Activated CD8-positive, alpha-beta T cell treated with anti-CD3 and anti-CD28 coated beads for 36 hours (primary cell): ENCODE results near the gene KIAA1755. TPM values are rescaled to one million over a fixed set of nuclear protein-coding genes. Genes with fewer than 3 reads are reported as not detected.

Source experiments
- ATAC-seq: fragments of 200-7000 bp; cut with Tn5 transposase; one replicate; pipeline ENCODE4 v1.10.0; 2021; ENCODE audit warnings: mild to moderate bottlenecking, moderate library complexity
- CTCF ChIA-PET: fragments of 350-600 bp; sonication (Branson Sonifier 250); formaldehyde crosslinking; loops from one replicate; lab custom pipeline; 2021; ENCODE audit warnings: antibody characterized with exemption; lab: Charles Lee
- POLR2A ChIA-PET: fragments of 350-600 bp; sonication (Branson Sonifier 250); formaldehyde crosslinking; loops from one replicate; lab custom pipeline; 2021; ENCODE audit warnings: antibody characterized with exemption; lab: Charles Lee
- DNase-seq: peaks from one replicate; pipeline ENCODE4 v3.0.0-alpha.2; 2020
- H3K27ac Mint-ChIP-seq: one replicate; pipeline ENCODE4 v1.8.0; 2021; ENCODE audit warnings: mild to moderate bottlenecking, mixed read lengths
- H3K27me3 Mint-ChIP-seq: one replicate; pipeline ENCODE4 v1.8.0; 2021; ENCODE audit warnings: mixed read lengths
- H3K36me3 Mint-ChIP-seq: one replicate; pipeline ENCODE4 v1.8.0; 2021; ENCODE audit warnings: low read depth, mixed read lengths
- H3K4me1 Mint-ChIP-seq: one replicate; pipeline ENCODE4 v1.8.0; 2021; ENCODE audit warnings: low read depth, mixed read lengths
- H3K4me3 Mint-ChIP-seq: one replicate; pipeline ENCODE4 v1.8.0; 2021; ENCODE audit warnings: mild to moderate bottlenecking, moderate library complexity, mixed read lengths
- H3K9me3 Mint-ChIP-seq: one replicate; pipeline ENCODE4 v1.8.0; 2021; ENCODE audit warnings: mixed read lengths
- CTCF ChIP-seq: fragments of 200-600 bp; IDR thresholded peaks from one replicate; pipeline ENCODE4 v1.8.0; 2022; ENCODE audit warnings: antibody characterized with exemption, mild to moderate bottlenecking
- intact Hi-C: fragments of 100-400 bp; cut with micrococcal nuclease; formaldehyde crosslinking; loops from one replicate; pipeline ENCODE4 v1.10.0; 2022
- total RNA-seq, 2 experiments: library from RNA; stranded (reverse); gene quantifications; one replicate each; pipeline ENCODE4 v1.2.3, GENCODE V29; 2021

KIAA1755 gene
- total RNA-seq, 2 experiments from 2014 or later, result not detected

GRCh38 chr20:38226553-38226952 is 34.0 kb downstream of the KIAA1755 start:
- no peak for ATAC-seq
- H3K4me3 Mint-ChIP-seq, result no peak overlapping the region
- DNase-seq, result no peak

GRCh38 chr20:38225900-38226263 is 34.7 kb downstream of the KIAA1755 start:
- Mint-ChIP-seq H3K4me3 (no peak overlapping the region), H3K27ac (no peak overlapping the region), H3K36me3 (no peaks in the 10 kb centered on the region), H3K27me3 (peaks cover 2% of the 10 kb centered on the region), H3K9me3 (no peaks in the 10 kb centered on the region), H3K4me1 (no peaks in the 10 kb centered on the region)
- ChIA-PET POLR2A (no interaction called here), CTCF (interaction anchor here (1.0 to 7.4 kb wide), 5 partner anchors 11 to 166 kb away, joined by 3 to 68 read pairs (median 3); no protein-coding TSS in a partner anchor)
- no peak for TF ChIP-seq CTCF
- DNase-seq (no peak), ATAC-seq (no peak)
- intact Hi-C loops, result no loop called here

More at GRCh38 chr20:38226553-38226952, 34.0 kb downstream of the KIAA1755 start:
- H3K36me3 Mint-ChIP-seq, result no peaks in the 10 kb centered on the region
- no peaks in the 10 kb centered on the region for H3K4me1 Mint-ChIP-seq
- POLR2A ChIA-PET, result no interaction called here
- intact Hi-C loops, result no loop called here
- H3K9me3 Mint-ChIP-seq, result no peaks in the 10 kb centered on the region
- CTCF ChIA-PET, result interaction anchor here (1.0 to 7.4 kb wide), 4 partner anchors 12 to 167 kb away, joined by 3 to 68 read pairs (median 4); no protein-coding TSS in a partner anchor
- peaks cover 4% of the 10 kb centered on the region for H3K27me3 Mint-ChIP-seq
- no peak overlapping the region for H3K27ac Mint-ChIP-seq
- no peak for TF ChIP-seq CTCF

GRCh38 chr20:38225240-38225899 is 35.2 kb downstream of the KIAA1755 start:
- Mint-ChIP-seq H3K27ac (no peak overlapping the region), H3K27me3 (no peaks in the 10 kb centered on the region), H3K36me3 (no peaks in the 10 kb centered on the region), H3K9me3 (no peaks in the 10 kb centered on the region), H3K4me1 (no peaks in the 10 kb centered on the region), H3K4me3 (no peak overlapping the region)
- intact Hi-C loops, result no loop called here
- ChIA-PET CTCF (interaction anchor here (1.1 to 7.4 kb wide), 3 partner anchors 10 to 166 kb away, joined by 3 to 68 read pairs (median 4); no protein-coding TSS in a partner anchor), POLR2A (no interaction called here)
- TF ChIP-seq CTCF, result no peak
- ATAC-seq (no peak), DNase-seq (no peak)

- H3K27me3 Mint-ChIP-seq, result no peaks in the 10 kb centered on the region
- DNase-seq (no peak), ATAC-seq (no peak)
- no peaks in the 10 kb centered on the region for H3K9me3 Mint-ChIP-seq
- POLR2A ChIA-PET, result no interaction called here
- intact Hi-C loops, result loop anchor here (5.0 kb wide), 1 partner anchor 167 kb away; no protein-coding TSS in a partner anchor
- H3K36me3 Mint-ChIP-seq, result no peaks in the 10 kb centered on the region
- no peak overlapping the region for H3K27ac Mint-ChIP-seq
- no peak overlapping the region for H3K4me3 Mint-ChIP-seq
- CTCF ChIA-PET, result interaction anchor here (0.8 to 7.4 kb wide), 5 partner anchors 10 to 165 kb away, joined by 3 to 68 read pairs (median 3); no protein-coding TSS in a partner anchor
- no peak for TF ChIP-seq CTCF
- H3K4me1 Mint-ChIP-seq, result no peaks in the 10 kb centered on the region
These were observed 36.0 kb downstream of the KIAA1755 start for GRCh38 chr20:38224531-38224930.

GRCh38 chr20:38223743-38224100 is 36.8 kb downstream of the KIAA1755 start:
- no peak for ATAC-seq
- H3K4me1 Mint-ChIP-seq, result no peaks in the 10 kb centered on the region
- no peaks in the 10 kb centered on the region for H3K27me3 Mint-ChIP-seq
- CTCF ChIA-PET, result interaction anchor here (0.9 to 7.4 kb wide), 6 partner anchors 19 to 229 kb away, joined by 3 to 68 read pairs (median 30); no protein-coding TSS in a partner anchor
- no peak overlapping the region for H3K4me3 Mint-ChIP-seq
- intact Hi-C loops, result loop anchor here (5.0 kb wide), 1 partner anchor 166 kb away; no protein-coding TSS in a partner anchor
- no peaks in the 10 kb centered on the region for H3K9me3 Mint-ChIP-seq
- DNase-seq, result no peak
- POLR2A ChIA-PET, result no interaction called here
- H3K27ac Mint-ChIP-seq, result no peak overlapping the region
- H3K36me3 Mint-ChIP-seq, result no peaks in the 10 kb centered on the region
- TF ChIP-seq CTCF, result no peak
